HG02943 (cell line): ENCODE measurements around the gene TIPARP.
"Not testable (repeated sequence)": the region's sequence is repeated elsewhere in the genome, so short reads cannot be mapped to it uniquely, and the experiment has no call there.

Experiments
- ATAC-seq: cut with Tn5 transposase; IDR thresholded peaks from one replicate; pipeline ENCODE4 v1.9.1; 2021; ENCODE audit warnings: mild to moderate bottlenecking, low read depth, moderate library complexity; ENCODE audit not compliant: unreplicated experiment

The TIPARP gene

GRCh38 chr3:156735471-156735870 lies 61.1 kb downstream of the TIPARP start:
- no peak for ATAC-seq

GRCh38 chr3:156737049-156737448 lies 62.7 kb downstream of the TIPARP start:
- ATAC-seq = not testable (repeated sequence)

DNA sequence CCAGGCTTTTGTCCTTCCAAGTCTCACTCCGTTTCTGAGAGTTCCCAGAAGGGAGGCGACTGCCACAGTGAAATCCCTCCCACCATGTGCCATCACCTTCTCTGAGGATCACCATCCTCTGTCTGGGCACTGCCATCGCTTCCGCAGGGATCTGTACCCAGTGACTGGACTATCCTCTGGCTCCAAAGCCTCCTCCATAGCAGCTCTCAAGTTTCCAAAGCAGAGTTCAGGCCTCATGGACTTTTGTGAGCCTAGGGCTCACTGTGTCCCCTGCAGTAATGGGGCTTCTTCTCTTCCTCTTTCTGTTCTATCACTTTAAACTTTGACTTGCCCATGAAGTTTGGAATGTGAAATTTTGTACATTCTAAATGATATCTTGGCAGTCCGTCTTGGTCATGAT lies 63.9 kb downstream of the TIPARP start:
- no peak for ATAC-seq

DNA sequence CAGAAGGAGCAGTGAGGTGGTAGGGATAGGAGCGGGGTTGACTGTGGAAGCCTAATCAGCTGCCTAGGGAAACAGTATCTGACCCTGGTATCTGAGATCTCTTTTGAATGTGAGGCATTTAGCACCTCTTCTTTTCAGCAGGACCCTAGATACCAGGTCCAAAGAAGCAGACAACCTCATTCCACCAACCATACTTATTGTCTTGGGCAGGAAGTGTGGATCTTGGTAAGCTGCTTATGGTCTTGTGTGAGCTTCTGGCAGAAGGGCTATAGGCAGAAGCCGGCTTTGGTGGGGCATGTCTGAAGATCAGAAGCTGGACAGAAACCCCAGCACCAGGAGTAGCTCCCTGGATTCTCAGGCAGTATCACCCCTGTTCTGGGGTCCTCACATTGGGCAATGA lies 65.6 kb downstream of the TIPARP start:
- no peak for ATAC-seq

GRCh38 chr3:156740581-156740980 lies 66.2 kb downstream of the TIPARP start:
- ATAC-seq = not testable (repeated sequence)

DNA sequence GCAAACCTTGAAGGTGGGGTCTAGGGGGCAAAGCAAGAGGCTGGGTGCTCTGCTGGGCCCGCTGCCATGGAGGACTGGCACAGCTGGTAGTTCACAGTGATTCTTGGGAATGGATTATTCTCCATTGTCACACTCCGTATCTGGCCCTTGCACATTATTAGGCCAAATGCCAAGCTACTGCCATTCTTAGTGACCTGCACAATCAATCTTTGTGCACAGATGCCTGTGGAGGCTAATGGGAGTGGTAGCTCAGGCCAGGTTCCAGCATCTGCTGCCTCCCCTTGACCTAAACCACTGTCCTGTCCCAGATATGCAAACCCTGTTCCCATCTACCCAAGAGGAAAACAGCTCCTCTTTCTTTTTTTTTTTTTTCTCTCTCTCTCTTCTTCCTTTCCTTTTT lies 67.5 kb downstream of the TIPARP start:
- no peak for ATAC-seq

DNA sequence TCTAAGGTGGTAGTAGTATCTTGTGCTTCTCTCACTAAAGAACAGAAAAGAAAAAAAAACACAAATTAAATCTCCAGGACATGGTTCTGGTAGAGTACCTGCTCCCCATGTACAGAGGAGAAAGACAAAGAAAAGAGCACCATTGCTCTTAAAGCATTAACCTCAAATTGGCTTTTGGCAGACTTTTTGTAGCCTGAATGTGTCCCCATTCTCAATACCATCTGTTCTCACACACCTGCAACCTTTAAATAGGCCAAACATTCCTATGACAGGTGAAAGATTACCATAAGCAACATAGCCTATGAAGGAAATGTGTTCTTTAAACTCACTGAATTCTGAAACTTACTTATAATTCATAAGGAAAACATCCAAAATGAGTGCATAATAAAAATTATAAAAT lies 68.0 kb downstream of the TIPARP start:
- ATAC-seq = no peak

DNA sequence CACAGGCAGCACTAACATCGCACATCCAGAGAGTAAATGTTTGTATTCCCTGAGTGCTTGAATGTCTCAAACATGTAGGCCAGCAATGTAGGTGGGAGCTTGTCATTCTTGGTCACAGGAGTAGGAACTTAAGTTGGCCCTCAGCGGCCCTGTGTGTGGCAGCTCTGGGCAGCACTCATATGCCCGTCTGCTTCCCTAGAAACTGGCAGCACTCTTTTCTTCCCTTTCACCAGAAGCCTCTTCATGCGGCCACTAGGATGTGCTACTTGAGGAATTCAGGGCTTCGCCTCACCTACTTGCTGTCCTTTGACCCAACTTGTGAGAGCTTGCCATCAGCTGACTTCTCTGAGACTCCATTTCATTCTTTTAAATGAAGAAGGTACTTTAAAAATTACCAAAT lies 69.5 kb downstream of the TIPARP start:
- ATAC-seq = no peak

- no peak for ATAC-seq
Measured at GRCh38 chr3:156744631-156745030, 70.2 kb downstream of the TIPARP start.

GRCh38 chr3:156745766-156746165 lies 71.4 kb downstream of the TIPARP start:
- ATAC-seq = no peak

GRCh38 chr3:156747046-156747445 lies 72.7 kb downstream of the TIPARP start:
- ATAC-seq = no peak

DNA sequence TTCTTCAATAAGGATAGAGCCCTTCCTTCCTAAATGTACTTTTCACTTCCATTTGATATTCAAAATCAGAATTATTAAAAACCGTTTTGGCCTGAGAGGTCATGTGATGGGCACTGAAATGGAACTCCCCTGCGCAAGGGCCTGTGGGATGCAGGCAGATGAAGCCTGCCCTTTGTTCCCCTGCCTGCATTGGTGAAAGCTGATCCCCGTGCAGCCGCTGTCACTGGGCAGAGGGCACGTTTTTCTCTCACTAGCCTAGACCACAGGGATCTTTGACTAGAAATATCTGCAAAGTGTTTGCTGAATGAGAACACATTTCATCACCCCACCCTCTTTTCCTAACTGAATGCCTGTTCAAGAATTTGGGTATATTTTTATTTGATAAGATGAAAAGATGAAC lies 74.9 kb downstream of the TIPARP start:
- ATAC-seq = no peak

- no peak for ATAC-seq
Measured at GRCh38 chr3:156750191-156750873, 75.9 kb downstream of the TIPARP start.

DNA sequence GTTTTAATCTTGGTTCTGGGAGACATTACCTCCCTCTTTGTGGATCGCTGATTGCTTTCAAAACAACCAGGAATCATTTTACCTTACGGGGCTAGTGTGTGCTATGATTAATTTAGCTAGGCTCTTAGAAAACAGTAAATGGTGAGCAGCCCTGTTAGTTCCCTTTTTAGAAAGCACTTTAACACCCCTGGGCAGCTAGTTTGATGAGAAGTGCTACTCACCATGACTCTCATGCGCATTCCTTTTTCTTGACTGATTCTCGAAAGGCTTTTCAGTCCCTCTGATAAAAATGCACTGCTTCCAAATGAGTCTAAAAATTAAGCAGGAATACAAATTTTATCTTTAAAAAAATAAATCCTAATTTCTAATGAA lies 76.5 kb downstream of the TIPARP start:
- ATAC-seq = no peak

DNA sequence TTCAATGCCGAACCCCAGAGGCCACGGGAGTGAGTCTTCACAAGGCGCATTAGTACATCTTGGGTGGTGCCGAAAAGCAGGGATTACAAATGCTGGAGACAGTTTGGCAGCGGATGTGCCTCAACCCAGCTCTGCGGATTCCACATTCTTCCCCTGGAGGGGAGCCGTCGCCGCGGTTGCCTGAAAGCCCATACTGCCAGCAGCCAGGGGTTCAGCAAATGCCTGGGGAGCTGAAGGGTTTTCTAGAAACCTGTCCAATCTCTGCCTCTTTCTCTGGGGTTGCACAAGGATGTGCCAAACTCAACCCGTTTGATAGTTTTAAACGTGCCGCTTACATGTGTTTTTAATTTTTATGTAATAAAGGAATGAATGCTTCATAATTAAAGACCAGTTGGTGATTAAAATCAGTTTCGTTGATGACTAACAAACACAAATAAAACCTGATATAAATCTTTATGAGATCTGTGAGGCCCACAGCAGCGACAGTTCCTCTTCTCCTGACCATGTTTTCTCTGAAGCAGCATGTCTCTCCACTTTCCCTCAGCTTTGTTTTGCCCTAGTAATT lies 77.2 kb downstream of the TIPARP start:
- no peak for ATAC-seq
